ENCODE measurements around the gene CDH4. TPM values are rescaled to one million over a fixed set of nuclear protein-coding genes. Genes with fewer than 3 reads are reported as not detected.

CDH4 gene
- total and polyA plus RNA-seq, 12 donors = 0.04 to 0.25 (median 0.08) TPM; not detected in 5

- Histone ChIP-seq H3K27ac (no peak overlapping the region), H3K36me3 (no peaks in the 10 kb centered on the region), H3K9me3 (no peaks in the 10 kb centered on the region), H3K27me3 (peaks cover 0 to 12% (median 0%) of the 10 kb centered on the region in 7 donors), H3K4me3 (no peak overlapping the region), H3K4me1 (no peaks in the 10 kb centered on the region)
- intact Hi-C loops (cut with DNase I) = no loop called here
- 81 to 82% methylated on average over 14 of the region's 14 CpGs for WGBS, 2 donors
- ATAC-seq (no peak), DNase-seq (no peak)
- TF ChIP-seq, protein P1, sequence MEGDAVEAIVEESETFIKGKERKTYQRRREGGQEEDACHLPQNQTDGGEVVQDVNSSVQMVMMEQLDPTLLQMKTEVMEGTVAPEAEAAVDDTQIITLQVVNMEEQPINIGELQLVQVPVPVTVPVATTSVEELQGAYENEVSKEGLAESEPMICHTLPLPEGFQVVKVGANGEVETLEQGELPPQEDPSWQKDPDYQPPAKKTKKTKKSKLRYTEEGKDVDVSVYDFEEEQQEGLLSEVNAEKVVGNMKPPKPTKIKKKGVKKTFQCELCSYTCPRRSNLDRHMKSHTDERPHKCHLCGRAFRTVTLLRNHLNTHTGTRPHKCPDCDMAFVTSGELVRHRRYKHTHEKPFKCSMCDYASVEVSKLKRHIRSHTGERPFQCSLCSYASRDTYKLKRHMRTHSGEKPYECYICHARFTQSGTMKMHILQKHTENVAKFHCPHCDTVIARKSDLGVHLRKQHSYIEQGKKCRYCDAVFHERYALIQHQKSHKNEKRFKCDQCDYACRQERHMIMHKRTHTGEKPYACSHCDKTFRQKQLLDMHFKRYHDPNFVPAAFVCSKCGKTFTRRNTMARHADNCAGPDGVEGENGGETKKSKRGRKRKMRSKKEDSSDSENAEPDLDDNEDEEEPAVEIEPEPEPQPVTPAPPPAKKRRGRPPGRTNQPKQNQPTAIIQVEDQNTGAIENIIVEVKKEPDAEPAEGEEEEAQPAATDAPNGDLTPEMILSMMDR (IDR thresholded peaks at IDR 0.05) = no peak
Measured at GRCh38 chr20:61300293-61300692, 48.2 kb downstream of the CDH4 start.

DNA sequence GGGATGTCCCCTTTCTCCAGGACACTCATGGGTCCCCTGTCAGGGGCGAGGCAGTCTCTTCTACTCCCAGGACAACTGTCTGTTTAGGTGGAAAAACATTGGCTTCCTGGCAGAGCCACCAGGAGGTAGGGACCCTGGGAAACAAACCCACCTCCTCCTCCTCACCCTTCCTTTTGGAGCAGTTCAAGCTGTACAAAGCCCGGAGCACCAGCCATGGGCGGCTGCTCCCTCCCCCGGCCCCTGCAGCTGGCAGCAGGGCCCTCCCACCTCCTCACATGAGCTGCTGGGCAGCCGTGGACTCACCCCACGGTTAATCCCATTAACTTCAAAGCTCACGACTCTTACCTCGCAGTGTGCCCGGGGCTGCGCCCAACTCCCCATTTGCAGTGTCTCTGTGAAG lies 48.6 kb downstream of the CDH4 start:
- TF ChIP-seq, protein P1 (IDR thresholded peaks at IDR 0.05) = no peak
- WGBS, 2 donors = 57 to 59% methylated on average over 10 of the region's 10 CpGs
- Histone ChIP-seq H3K27ac (no peak overlapping the region), H3K4me1 (no peaks in the 10 kb centered on the region), H3K4me3 (no peak overlapping the region), H3K36me3 (no peaks in the 10 kb centered on the region), H3K9me3 (no peaks in the 10 kb centered on the region), H3K27me3 (peaks cover 0 to 13% (median 0%) of the 10 kb centered on the region in 7 donors)
- no peak for ATAC-seq
- no peak for DNase-seq
- intact Hi-C loops (cut with DNase I) = no loop called here

GRCh38 chr20:61301711-61302525 lies 49.9 kb downstream of the CDH4 start:
- Histone ChIP-seq H3K27me3 (peaks cover 0 to 25% (median 0%) of the 10 kb centered on the region in 7 donors), H3K4me3 (no peak overlapping the region), H3K4me1 (no peaks in the 10 kb centered on the region), H3K27ac (no peak overlapping the region), H3K9me3 (no peaks in the 10 kb centered on the region), H3K36me3 (no peaks in the 10 kb centered on the region)
- TF ChIP-seq, protein P1 (IDR thresholded peaks at IDR 0.05) = no peak
- DNase-seq (no peak), ATAC-seq (no peak)
- WGBS, 2 donors = 73 to 77% methylated on average over 21 of the region's 21 CpGs
- intact Hi-C loops (cut with DNase I) = no loop called here

GRCh38 chr20:61303217-61303616 lies 51.2 kb downstream of the CDH4 start:
- no peak for DNase-seq

More at GRCh38 chr20:61303217-61303616, 51.2 kb downstream of the CDH4 start:
- intact Hi-C loops (cut with DNase I) = no loop called here
- TF ChIP-seq, protein P1 (IDR thresholded peaks at IDR 0.05) = no peak
- Histone ChIP-seq H3K9me3 (no peaks in the 10 kb centered on the region), H3K27me3 (peaks cover 0 to 30% (median 0%) of the 10 kb centered on the region in 7 donors), H3K27ac (no peak overlapping the region), H3K36me3 (no peaks in the 10 kb centered on the region), H3K4me3 (no peak overlapping the region), H3K4me1 (no peaks in the 10 kb centered on the region)
- 87 to 89% methylated on average over 8 of the region's 8 CpGs for WGBS, 2 donors
- ATAC-seq = no peak

All from heart right ventricle (tissue), 16 donors.